ENCODE measurements around the gene WDR4. TPM values are rescaled to one million over a fixed set of nuclear protein-coding genes. Genes with fewer than 3 reads are reported as not detected.
"Not testable (repeated sequence)": the region's sequence is repeated elsewhere in the genome, so short reads cannot be mapped to it uniquely, and the experiment has no call there.

Gene WDR4
- total RNA-seq, 1 experiment from 2014 or later = 55.3 TPM

GRCh38 chr21:42840411-42841155, 38.8 kb downstream of the WDR4 start:
- H3K4me1 ChIP-seq (ENCODE audit: insufficient read depth, low read length, poor library complexity, severe bottlenecking) = no peaks in the 10 kb centered on the region
- ChIA-PET CTCF (no interaction called here), POLR2A (ENCODE audit: low non-redundant PET) (no interaction called here)
- no peaks in the 10 kb centered on the region for H3K27me3 ChIP-seq (replicated peaks; ENCODE audit: insufficient read depth, low read depth, low read length, poor library complexity)
- no peak for DNase-seq (ENCODE audit: low spot score)
- TF ChIP-seq CTCF (conservative IDR thresholded peaks at IDR 0.05; ENCODE audit: low read depth, low read length) (no peak), EZH2 (IDR thresholded peaks at IDR 0.05; ENCODE audit: borderline replicate concordance, low read depth, low read length, poor library complexity, severe bottlenecking) (no peak)
- intact Hi-C loops (cut with micrococcal nuclease; ENCODE audit: unreplicated experiment) = no loop called here
- H3K27ac ChIP-seq (ENCODE audit: low read depth, low read length, poor library complexity, severe bottlenecking) = no peak overlapping the region
- no TSS peak for BruUV-seq (replicated peaks)
- H3K4me3 ChIP-seq (ENCODE audit: low read depth, low read length, poor library complexity, severe bottlenecking) = no peak overlapping the region
- peaks cover 48% of the 10 kb centered on the region for H3K36me3 ChIP-seq (ENCODE audit: insufficient read depth, low read length, poor library complexity, severe bottlenecking)
- no peaks in the 10 kb centered on the region for H3K9me3 ChIP-seq (ENCODE audit: low read depth, low read length, poor library complexity, severe bottlenecking)

- no peaks in the 10 kb centered on the region for H3K9me3 ChIP-seq (ENCODE audit: low read depth, low read length, poor library complexity, severe bottlenecking)
- no peak overlapping the region for H3K27ac ChIP-seq (ENCODE audit: low read depth, low read length, poor library complexity, severe bottlenecking)
- peaks cover 41% of the 10 kb centered on the region for H3K36me3 ChIP-seq (ENCODE audit: insufficient read depth, low read length, poor library complexity, severe bottlenecking)
- H3K27me3 ChIP-seq (replicated peaks; ENCODE audit: insufficient read depth, low read depth, low read length, poor library complexity) = no peaks in the 10 kb centered on the region
- ChIA-PET POLR2A (ENCODE audit: low non-redundant PET) (no interaction called here), CTCF (no interaction called here)
- no peak overlapping the region for H3K4me3 ChIP-seq (ENCODE audit: low read depth, low read length, poor library complexity, severe bottlenecking)
- intact Hi-C loops (cut with micrococcal nuclease; ENCODE audit: unreplicated experiment) = no loop called here
- TF ChIP-seq CTCF (conservative IDR thresholded peaks at IDR 0.05; ENCODE audit: low read depth, low read length) (no peak), EZH2 (IDR thresholded peaks at IDR 0.05; ENCODE audit: borderline replicate concordance, low read depth, low read length, poor library complexity, severe bottlenecking) (no peak)
- no TSS peak for BruUV-seq (replicated peaks)
- no peaks in the 10 kb centered on the region for H3K4me1 ChIP-seq (ENCODE audit: insufficient read depth, low read length, poor library complexity, severe bottlenecking)
- DNase-seq (ENCODE audit: low spot score) = no peak
Observed at GRCh38 chr21:42839271-42840231, 39.8 kb downstream of the WDR4 start.

GRCh38 chr21:42838212-42838690, 41.1 kb downstream of the WDR4 start:
- peaks cover 31% of the 10 kb centered on the region for H3K36me3 ChIP-seq (ENCODE audit: insufficient read depth, low read length, poor library complexity, severe bottlenecking)
- H3K4me1 ChIP-seq (ENCODE audit: insufficient read depth, low read length, poor library complexity, severe bottlenecking); H3K27me3 ChIP-seq (replicated peaks; ENCODE audit: insufficient read depth, low read depth, low read length, poor library complexity); DNase-seq (ENCODE audit: low spot score); BruUV-seq (replicated peaks); H3K27ac ChIP-seq (ENCODE audit: low read depth, low read length, poor library complexity, severe bottlenecking); H3K9me3 ChIP-seq (ENCODE audit: low read depth, low read length, poor library complexity, severe bottlenecking); H3K4me3 ChIP-seq (ENCODE audit: low read depth, low read length, poor library complexity, severe bottlenecking); POLR2A ChIA-PET (ENCODE audit: low non-redundant PET); CTCF ChIA-PET; intact Hi-C loops (cut with micrococcal nuclease; ENCODE audit: unreplicated experiment): not testable (repeated sequence)
